Osteocyte (in vitro differentiated cells): ENCODE measurements around the gene CAST. TPM values are rescaled to one million over a fixed set of nuclear protein-coding genes. Genes with fewer than 3 reads are reported as not detected.

ENCODE experiments used
- DNase-seq: peaks from one replicate; pipeline ENCODE4 v3.0.0; 2021; ENCODE audit warnings: mixed read lengths; ENCODE audit not compliant: unreplicated experiment; ENCODE audit errors: extremely low spot score
- H3K27ac Mint-ChIP-seq: one replicate; pipeline ENCODE4 v1.8.0; 2021; ENCODE audit warnings: mild to moderate bottlenecking, mixed read lengths; ENCODE audit not compliant: unreplicated experiment
- H3K27me3 Mint-ChIP-seq: one replicate; pipeline ENCODE4 v1.8.0; 2021; ENCODE audit warnings: mixed read lengths; ENCODE audit not compliant: unreplicated experiment
- H3K36me3 Mint-ChIP-seq: one replicate; pipeline ENCODE4 v1.8.0; 2021; ENCODE audit warnings: mixed read lengths; ENCODE audit not compliant: unreplicated experiment
- H3K4me1 Mint-ChIP-seq: one replicate; pipeline ENCODE4 v1.8.0; 2021; ENCODE audit warnings: mixed read lengths; ENCODE audit not compliant: unreplicated experiment
- H3K4me3 Mint-ChIP-seq: one replicate; pipeline ENCODE4 v1.8.0; 2021; ENCODE audit warnings: mild to moderate bottlenecking, moderate library complexity, mixed read lengths; ENCODE audit not compliant: unreplicated experiment
- H3K9me3 Mint-ChIP-seq: one replicate; pipeline ENCODE4 v1.8.0; 2021; ENCODE audit warnings: mixed read lengths; ENCODE audit not compliant: unreplicated experiment
- CTCF ChIP-seq: fragments of 200-600 bp; sonication (generic); IDR thresholded peaks from 2 replicates; pipeline ENCODE4 v1.5.0; 2021; ENCODE audit warnings: antibody characterized with exemption, mild to moderate bottlenecking, moderate library complexity
- total RNA-seq: library from RNA; stranded (reverse); gene quantifications from 2 replicates; pipeline ENCODE4 v1.2.1, GENCODE V29; 2021

CAST gene
- total RNA-seq, 1 donor from 2014 or later: 144 TPM

DNA sequence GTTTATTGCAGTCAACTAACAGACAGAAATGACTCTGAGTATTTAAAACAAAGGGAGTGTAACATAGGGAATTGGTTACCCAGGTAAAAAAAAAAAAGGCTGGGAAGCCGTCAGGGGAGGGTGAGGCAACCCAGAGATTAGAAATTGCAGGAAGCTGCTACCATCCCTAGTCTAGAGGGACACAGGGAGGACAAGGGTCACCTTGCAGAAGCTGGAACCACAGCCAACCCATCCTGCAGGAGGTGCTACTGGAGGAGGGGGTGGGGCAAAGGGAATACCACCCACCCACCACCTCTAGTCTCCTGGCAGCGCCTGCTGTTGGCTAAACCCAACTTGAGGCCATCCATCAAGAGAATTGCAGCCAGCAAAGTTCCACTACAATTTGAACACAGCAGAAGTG, 6.5 kb downstream of the CAST start:
- H3K27me3 Mint-ChIP-seq: no peaks in the 10 kb centered on the region
- H3K9me3 Mint-ChIP-seq: no peaks in the 10 kb centered on the region
- no peak for TF ChIP-seq CTCF
- H3K4me3 Mint-ChIP-seq: no peak overlapping the region
- no peak for DNase-seq
- H3K27ac Mint-ChIP-seq: no peak overlapping the region
- H3K36me3 Mint-ChIP-seq: peaks cover 4% of the 10 kb centered on the region
- H3K4me1 Mint-ChIP-seq: peaks cover 11% of the 10 kb centered on the region

- DNase-seq: no peak
- no peak for TF ChIP-seq CTCF
- no peak overlapping the region for H3K4me3 Mint-ChIP-seq
- H3K27me3 Mint-ChIP-seq: no peaks in the 10 kb centered on the region
- H3K27ac Mint-ChIP-seq: peak overlapping the region; percentile 60
- H3K36me3 Mint-ChIP-seq: peaks cover 4% of the 10 kb centered on the region
- H3K9me3 Mint-ChIP-seq: no peaks in the 10 kb centered on the region
- H3K4me1 Mint-ChIP-seq: peaks cover 8% of the 10 kb centered on the region
Measured at GRCh38 chr5:96669909-96670308, 7.7 kb downstream of the CAST start.

GRCh38 chr5:96671441-96671840, 9.3 kb downstream of the CAST start:
- Mint-ChIP-seq H3K36me3 (peaks cover 4% of the 10 kb centered on the region), H3K27ac (no peak overlapping the region), H3K4me3 (no peak overlapping the region), H3K9me3 (no peaks in the 10 kb centered on the region), H3K27me3 (no peaks in the 10 kb centered on the region), H3K4me1 (peaks cover 23% of the 10 kb centered on the region)
- TF ChIP-seq CTCF: no peak
- DNase-seq: no peak

- no peak for TF ChIP-seq CTCF
- Mint-ChIP-seq H3K4me1 (peaks cover 23% of the 10 kb centered on the region), H3K36me3 (peaks cover 4% of the 10 kb centered on the region), H3K4me3 (no peak overlapping the region), H3K9me3 (no peaks in the 10 kb centered on the region), H3K27ac (no peak overlapping the region), H3K27me3 (no peaks in the 10 kb centered on the region)
- no peak for DNase-seq
Measured at GRCh38 chr5:96673127-96673526, 11.0 kb downstream of the CAST start.

DNA sequence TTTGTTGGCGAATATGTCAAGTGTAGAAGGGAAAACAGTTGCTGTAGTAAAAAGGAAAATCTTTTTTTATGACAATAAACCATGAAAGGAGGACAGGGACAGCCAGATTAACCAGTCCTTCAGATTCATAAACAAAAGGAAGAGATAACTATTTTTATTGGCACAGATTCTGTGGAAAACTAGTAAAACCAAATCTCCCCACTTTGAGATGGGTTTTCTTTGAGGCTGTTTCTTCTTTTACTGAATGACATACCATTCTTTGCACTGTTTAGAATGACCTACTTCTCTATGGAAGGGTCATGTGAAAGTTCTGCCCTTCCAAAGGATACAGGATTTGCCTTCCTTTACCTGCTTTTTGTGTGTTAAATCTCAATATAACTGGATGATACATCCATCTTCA, 13.7 kb downstream of the CAST start:
- no peaks in the 10 kb centered on the region for H3K27me3 Mint-ChIP-seq
- H3K36me3 Mint-ChIP-seq: peaks cover 11% of the 10 kb centered on the region
- TF ChIP-seq CTCF: no peak
- peak overlapping the region; percentile 54 for H3K27ac Mint-ChIP-seq
- H3K4me1 Mint-ChIP-seq: peaks cover 24% of the 10 kb centered on the region
- H3K4me3 Mint-ChIP-seq: no peak overlapping the region
- DNase-seq: no peak
- H3K9me3 Mint-ChIP-seq: no peaks in the 10 kb centered on the region
